Right renal pelvis (tissue), 4 donors: ENCODE data around the gene RBM15B. TPM values are rescaled to one million over a fixed set of nuclear protein-coding genes. Genes with fewer than 3 reads are reported as not detected.
"Not testable (repeated sequence)": the region's sequence is repeated elsewhere in the genome, so short reads cannot be mapped to it uniquely, and the experiment has no call there.

ENCODE experiments used
- DNase-seq, 4 donors: peaks; one replicate each; pipeline ENCODE4 v3.0.0-alpha.2; 2013; ENCODE audit warnings: low read depth in 4 of 4, low spot score in 3 of 4, missing footprints in 1 of 4
- polyA plus RNA-seq, 4 donors: library from polyadenylated mRNA; unstranded; fragments of 120-200 nt; gene quantifications; one replicate each; pipeline ENCODE4 v1.2.1, GENCODE V29; 2013; ENCODE audit not compliant: insufficient read length in 4 of 4

Gene RBM15B
- polyA plus RNA-seq, 4 donors: 38.6 to 42.3 (median 41.4) TPM

DNA sequence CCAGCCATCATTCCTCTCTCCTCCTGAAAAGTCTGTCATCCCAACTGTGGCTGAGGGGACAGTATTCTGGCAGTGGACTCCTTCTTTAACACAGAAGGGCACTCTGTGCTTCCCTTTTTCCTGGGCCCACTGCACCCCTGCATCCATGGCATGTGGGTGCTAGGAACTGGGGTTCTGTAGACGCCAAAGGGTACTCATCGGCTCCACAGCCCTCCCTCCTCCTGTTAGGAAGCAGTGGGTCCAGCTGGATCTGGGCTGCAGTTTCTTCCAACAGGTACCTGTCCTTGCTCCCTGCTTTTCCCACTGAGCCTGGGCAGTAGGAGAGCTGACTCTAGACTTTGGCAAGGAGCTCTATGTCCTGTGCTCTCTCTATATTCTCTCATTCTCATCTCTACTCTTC, 12.4 kb upstream of the RBM15B start:
- DNase-seq: no peak

DNA sequence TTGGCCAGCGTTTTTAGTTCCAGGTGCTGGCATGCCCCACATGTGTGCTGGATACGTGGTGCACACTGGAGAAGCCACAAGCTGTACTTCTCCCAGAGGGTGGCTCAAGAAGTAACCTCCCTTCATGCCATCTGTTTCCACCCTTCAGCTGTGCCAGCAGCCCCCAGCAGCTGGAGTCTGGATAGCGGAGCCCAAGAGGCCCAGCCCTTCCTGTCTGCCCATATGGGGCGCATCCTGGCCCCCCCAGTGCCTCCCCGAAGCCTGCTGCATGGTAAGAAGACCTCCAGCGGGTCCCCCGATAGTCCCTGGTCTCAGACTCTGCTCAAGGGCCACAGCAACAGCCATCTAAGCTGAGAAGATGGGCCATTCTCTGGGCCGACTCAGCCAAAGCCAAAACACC, 11.8 kb upstream of the RBM15B start:
- DNase-seq: no peak

GRCh38 chr3:51379746-51380455, 11.2 kb upstream of the RBM15B start:
- no peak for DNase-seq

GRCh38 chr3:51380601-51381332, 10.3 kb upstream of the RBM15B start:
- no peak for DNase-seq

GRCh38 chr3:51381333-51381705, 9.8 kb upstream of the RBM15B start:
- no peak for DNase-seq

GRCh38 chr3:51382076-51382745, 8.9 kb upstream of the RBM15B start:
- no peak for DNase-seq

DNA sequence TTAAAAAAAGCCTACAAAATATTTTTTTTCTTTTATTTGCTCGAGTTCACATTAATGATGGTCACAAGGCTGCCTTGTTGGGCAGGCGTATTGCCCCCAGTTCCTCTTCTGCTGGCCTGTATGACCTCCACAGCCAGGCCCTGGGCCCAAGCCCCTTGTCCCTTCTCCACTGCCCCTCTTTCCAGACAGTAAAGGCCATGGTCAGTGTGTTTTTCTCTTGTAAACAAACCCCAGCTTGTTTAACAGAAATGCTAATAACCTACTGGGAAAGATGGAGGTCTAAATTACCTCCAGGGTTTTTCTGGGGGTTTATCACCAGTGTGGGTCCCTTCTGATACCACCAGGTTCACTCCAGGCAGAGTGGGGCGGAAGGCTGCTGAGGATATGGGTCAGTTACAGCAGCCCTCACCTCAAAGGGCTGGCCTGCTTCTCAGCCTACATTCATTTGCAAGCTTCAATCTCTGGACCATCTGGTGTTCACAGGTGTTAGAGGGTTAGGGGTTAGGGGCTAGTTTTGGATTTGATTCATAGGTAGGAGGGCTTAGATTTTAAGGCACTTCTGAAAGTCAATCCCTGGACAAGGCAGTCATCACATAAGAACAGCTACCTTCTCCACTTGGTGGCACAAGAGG, 8.0 kb upstream of the RBM15B start:
- DNase-seq: no peak

- DNase-seq: no peak
These were observed 6.9 kb upstream of the RBM15B start for GRCh38 chr3:51384055-51384725.

DNA sequence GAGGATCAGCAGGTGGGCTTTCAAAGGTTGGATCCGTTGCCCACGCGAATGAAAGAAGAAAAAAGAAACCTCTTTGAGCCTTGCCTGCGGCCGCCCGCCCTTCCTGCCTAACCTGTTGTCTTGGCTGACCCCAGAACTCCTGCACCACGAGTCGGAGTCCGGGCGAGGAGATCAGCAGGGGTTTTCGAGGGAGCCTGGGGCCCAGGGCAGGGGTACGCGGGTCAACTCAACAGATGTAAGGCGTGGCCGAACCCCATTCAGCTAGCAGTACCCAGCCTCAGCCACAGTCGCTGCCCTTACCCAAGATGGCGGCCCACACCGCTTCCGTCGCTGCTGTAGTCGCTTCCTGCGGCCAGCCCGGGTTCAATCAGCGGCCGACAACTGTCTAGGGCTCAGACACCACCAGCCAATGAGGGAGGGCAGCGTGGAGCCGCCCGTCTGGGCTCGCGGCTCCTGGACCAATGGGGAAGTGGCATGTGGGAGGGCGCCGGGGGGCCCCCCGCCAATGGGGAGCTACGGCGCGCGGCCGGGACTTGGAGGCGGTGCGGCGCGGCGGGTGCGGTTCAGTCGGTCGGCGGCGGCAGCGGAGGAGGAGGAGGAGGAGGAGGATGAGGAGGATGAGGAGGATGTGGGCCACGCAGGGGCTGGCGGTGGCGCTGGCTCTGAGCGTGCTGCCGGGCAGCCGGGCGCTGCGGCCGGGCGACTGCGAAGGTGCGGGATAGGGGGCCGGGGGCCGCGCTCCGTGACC, 6.2 kb upstream of the RBM15B start, which contains the start of gene MANF:
MANF (plus strand) TSS at position 566 of the 748 bp plus-strand sequence; CDS start at position 618, 52 bp downstream.
- DNase-seq: peak; percentile 91 to 96 (median 94)

GRCh38 chr3:51385621-51386091, 5.4 kb upstream of the RBM15B start:
- DNase-seq: no peak

DNA sequence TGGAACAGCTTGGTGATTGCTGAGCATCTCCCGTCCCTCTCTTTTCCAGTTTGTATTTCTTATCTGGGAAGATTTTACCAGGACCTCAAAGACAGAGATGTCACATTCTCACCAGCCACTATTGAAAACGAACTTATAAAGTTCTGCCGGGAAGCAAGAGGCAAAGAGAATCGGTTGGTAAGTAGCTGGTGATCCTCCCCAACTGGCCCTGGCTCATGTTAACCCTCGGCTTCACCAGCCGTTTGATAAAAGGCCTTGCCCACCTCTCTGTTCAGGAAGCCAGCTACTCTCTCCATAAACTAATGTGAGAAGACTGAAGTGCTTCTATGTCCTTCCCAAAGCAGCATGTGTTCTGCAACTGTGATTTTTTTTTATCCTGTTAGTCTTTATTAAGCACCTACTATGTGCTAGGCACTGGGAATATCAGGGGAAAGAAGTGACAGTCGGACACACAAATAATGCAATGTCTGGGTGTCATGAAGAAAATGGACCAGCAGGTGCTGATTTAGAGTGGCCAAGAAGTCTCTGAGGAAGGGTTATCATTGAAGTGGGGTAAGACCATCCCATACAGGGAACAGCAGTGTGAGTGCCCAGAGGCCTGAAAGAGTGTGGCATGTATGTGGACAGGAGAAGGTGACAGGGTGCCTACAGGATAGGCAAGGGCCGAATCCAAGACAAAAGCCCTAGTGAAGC, 4.8 kb upstream of the RBM15B start:
- no peak for DNase-seq

GRCh38 chr3:51386852-51387229, 4.2 kb upstream of the RBM15B start:
- no peak for DNase-seq

GRCh38 chr3:51387281-51387680, 3.8 kb upstream of the RBM15B start:
- not testable (repeated sequence) for DNase-seq

DNA sequence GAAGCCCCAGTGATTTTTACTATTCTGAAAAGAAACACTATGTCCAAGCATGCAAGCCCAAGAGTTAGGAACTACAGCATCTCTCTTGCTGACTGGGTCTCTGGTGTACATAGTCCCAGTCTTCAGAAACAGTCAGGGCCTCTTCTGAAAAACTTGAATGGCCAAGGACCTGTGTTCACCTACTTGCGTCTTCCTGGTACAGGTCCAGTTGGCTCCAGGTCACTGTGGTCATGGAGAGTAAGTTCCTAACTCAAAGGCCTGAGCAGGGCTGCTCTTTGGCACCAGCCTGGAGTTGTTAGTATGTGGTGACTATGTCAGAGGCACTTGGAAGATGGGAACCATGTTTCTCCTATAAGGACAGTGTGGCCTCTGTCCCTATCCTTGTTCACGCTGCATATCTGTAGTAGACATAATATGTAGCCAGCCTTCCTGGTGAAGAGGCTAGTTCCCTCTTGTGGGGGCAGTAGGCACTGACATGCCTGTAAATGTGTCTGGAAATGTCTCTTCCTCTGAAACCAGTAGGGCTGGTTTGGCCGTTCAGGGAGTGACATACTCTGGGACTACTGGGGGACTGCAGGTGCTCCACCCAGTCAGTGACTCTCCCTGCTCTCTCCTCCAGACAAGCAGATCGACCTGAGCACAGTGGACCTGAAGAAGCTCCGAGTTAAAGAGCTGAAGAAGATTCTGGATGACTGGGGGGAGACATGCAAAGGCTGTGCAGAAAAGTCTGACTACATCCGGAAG, 2.6 kb upstream of the RBM15B start:
- no peak for DNase-seq

DNA sequence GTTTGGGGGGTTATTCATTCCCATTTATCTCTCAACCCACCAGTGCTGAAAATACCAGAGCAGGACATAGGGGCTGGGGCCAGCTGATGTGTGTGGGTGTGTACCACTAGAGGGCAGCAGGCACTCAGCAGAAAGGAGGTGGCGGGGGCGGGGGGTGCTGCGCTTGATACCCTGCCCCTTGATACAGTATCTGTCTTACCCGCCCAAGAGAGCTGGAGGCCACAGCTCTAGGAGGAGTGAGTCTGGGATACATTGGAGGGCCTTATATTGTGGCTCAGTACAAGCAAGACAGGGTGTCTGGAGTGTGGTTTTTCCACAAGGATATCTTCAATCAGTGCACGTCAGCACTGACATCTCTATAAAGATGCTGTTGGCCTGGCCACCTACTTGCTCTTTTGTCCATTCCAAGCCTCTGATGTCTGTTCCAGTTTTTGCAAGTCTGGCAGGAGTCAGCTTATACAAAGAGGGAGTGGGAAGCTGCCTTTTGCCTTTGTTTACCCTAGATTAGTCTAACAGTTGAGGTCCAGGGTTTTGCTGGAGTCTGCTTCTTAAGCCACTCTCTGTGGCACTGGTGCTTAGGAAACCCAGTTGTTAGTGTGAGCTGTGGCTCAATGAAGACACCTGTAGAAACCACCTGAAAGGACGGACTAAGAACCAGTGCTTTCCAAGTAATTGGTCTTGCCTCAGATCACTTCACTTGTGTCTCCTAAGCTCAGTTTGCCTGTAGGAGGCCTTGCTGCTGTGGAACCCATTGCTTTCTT, 1.5 kb upstream of the RBM15B start:
- no peak for DNase-seq

DNA sequence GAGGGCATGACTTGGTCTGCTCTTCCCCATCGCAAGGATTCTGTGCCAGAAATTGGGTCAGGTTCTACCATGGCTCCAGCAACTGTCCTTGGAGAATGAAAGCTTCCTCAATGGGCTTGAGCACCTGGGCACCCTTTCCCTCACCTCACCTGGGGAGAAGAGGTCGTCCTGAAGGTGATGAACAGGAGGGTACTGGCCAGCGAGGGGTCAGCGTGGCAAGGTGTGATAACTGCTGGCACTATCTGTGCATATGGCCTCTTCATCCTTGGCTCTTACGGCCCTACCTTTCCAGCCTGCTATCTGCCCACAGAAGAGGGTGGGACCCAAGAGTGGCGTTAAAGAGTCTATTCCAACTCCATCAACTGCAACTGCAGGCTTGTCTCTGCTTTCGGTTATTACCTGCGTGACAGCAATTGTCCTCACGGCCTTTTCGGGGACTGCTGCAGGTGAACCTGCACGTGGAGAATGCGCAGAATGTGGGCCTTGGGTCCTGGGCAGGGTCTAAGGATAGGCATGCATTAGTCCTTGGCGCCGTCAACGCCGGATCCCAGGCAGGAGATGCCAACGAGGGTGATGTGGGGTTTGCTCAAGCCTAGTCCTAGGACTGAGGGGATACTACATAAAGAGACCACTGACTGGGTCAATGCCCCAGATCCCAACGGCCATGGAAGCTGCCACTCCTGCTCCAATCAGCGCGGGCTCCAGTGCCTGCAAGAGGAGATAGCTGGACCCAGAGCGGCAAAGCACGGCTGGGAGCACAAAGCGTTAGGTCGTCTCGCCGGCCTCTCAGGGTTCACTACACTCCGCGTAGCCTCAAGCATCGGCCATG, 625 bp upstream of the RBM15B start:
- DNase-seq: no peak
